IPS-NIHi7 (cell line): Measurements from ENCODE around the gene FCGR3B.
"Not testable (repeated sequence)": the region's sequence is repeated elsewhere in the genome, so short reads cannot be mapped to it uniquely, and the experiment has no call there.

Source experiments
- DNase-seq: peaks from one replicate; pipeline ENCODE4 v3.0.0; 2012; ENCODE audit warnings: mixed read lengths; ENCODE audit errors: extremely low spot score

FCGR3B gene

DNA sequence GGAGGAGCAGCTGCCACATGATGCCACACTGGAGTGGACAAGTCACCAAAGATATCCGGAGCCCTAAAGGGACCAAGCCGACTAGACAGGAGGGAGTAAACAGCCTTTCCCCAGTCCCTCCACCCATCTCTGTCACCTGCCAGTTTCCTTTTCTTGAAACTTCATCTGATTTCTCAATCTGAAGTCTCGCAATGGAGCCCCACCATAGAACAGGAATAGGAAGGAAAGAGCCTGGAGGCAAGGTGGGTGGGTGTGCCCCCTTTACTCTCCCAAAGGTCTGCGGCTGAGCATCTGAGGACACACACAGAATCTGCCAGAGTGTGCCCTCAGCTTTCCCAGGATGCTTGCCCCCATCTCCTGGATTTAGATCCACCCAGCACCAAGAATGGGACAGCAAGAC, at the start of gene FCGR3B:
Gene FCGR3B (minus strand): TSS at position 101 of the 400 bp plus-strand sequence. CDS start 82 bp downstream, at position 19.
- no peak for DNase-seq

DNA sequence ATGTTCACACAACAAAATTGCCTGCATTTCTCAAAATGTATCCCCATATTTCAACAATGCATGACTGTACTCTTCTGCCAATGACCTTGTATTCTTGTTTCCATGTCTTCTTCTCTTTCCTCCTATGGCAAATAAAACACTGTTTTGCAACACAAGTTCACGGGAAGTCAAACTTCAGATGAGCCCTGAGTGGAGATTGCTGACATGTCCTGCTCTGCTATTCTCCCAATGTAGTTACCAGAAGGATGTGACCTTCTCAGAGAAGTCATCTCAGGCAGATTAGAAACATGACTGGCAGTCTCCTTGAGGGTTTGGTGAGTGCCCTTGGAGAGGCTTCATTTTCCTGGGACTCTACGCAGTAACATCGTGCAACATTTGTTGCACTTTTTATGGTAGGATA, 47.5 kb upstream of the FCGR3B start:
- DNase-seq: no peak

DNA sequence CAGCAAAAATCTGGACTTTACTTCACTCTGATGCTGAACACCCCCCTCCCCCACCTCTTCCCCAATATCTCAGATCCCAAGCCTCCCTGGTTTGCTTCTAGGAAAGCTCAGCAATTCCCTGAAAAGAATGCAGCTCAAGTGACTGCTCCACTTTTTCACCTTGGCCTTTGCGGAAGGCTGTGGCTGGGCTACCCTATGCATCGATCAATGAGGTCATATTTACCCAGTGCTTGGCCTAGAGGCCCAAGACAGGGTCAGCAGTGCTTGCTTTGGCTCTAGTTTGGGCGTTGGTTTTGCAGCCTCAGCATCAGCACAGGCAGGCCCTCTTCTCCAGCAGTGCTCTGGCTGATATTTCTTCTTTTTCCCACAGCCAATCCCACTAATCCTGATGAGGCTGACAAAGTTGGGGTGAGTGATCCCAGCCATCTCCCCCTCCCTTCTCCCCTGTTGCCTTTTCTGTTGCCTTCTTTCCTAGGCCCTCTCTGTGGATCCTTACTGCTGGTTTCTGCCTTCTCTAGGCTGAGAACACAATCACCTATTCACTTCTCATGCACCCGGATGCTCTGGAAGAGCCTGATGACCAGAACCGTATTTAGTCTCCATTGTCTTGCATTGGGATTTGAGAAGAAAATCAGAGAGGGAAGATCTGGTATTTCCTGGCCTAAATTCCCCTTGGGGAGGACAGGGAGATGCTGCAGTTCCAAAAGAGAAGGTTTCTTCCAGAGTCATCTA, 46.1 kb upstream of the FCGR3B start:
- DNase-seq: no peak

DNA sequence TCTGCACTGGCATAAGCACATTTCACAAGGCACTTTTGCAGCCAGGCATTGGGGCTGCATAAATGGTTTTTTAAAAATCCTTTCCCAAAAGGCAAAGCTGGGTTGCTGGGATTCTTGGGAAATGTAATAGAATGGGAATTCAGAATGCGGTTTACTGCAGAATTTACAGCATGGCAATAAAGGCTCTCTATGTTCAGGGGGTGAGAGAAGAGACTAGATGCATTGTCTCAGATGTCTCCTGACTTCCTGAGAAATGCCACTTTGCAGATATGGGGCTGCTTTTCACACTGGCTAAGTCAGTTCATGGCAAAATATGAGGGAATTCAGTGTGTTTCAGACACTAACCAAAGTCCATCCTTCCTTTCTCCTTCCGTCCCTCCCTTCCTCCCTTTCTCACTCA, 45.5 kb upstream of the FCGR3B start:
- no peak for DNase-seq

DNA sequence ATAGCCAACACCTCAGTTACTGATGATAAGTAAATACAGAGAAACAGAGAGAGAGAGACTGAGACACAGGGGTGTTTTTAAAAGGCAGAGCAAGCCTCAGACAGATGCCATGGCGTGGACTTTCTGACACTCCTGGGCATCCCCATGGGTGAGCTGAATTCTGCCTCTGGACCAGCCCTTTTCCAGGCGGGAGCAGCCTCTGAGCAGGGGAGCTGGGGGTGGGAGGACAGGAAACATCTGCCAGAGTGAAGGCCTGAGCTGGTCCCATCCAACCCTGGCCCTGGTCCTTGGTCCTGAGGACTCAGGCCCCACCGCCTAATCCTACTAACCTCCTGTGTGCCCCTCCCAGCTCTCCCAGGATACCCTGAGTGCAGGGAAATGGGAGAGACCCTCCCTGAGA, 43.9 kb upstream of the FCGR3B start:
- not testable (repeated sequence) for DNase-seq

DNA sequence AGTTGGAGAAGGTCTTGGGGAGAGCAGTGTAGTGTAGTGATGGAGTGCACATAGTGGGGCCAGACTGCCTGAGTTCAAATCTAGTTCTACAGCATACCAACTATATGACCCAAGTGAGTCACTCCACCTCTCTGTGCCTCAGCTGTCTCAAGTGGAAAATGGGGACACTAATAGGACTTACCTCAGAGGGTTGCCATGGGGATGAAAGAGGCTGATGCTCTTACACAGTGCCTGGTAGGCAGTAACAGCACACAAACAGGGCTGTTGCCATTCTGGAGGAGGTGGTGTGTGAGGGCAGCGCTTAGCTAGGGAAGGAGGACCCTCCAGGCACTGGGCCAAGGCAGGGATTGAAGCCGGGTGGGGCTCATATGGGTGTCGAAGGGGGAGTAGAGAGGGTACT, 43.5 kb upstream of the FCGR3B start:
- not testable (repeated sequence) for DNase-seq

DNA sequence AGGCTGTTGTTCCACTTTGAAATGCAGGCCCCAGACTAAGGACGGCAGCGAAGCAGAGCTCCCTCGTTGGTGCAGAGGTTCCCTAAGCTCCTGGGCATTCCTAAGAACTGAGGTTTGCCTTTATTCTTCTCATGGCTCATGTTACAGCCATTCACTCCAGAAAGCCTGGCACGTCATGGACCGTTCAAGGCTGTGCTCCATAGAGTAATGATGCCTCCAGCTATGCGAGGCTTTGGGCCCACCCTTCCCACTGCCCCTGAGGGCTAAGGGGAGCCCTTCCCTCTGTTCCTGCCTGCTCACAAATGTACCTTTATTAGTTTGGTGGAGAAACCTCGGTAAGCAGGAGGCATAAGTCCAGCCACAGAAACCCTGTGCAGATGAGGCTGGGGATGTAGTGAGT, 42.5 kb upstream of the FCGR3B start:
- DNase-seq: not testable (repeated sequence)

DNA sequence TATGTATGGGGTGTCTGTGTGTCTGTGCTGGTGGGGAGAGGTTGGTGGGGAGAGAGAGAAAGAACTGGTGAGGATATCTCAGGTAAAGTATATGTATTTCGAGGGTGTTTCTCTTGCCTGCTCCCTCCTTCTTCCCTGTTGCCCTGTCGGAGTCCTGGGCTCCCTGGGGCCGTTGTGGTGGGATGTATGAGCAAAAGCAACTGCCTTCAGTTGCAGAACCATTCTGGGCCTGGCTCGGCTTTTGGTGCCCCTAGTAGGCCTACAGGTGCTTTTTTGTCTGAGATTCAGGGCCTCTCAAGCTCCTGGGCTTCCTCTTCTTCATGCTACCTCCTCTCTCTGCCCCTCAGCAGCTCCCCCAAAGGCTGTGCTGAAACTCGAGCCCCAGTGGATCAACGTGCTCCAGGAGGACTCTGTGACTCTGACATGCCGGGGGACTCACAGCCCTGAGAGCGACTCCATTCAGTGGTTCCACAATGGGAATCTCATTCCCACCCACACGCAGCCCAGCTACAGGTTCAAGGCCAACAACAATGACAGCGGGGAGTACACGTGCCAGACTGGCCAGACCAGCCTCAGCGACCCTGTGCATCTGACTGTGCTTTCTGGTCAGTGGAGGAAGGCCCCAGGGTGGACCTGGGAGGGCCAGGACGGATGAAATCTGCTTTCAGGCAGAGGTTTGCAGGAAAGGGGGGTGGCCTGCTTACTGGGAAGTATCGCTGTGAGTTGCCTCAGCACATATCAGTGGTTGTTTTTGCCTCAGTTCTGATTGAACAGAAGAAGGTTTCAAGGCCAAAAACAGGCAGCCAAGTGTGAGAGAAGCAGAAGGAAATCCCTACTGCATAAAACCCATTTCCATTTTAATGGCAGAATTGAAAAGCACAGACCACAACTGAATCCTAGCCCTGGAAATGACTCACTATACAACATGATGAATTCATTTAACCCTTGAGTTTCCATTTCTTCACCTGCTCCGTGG, 40.4 kb upstream of the FCGR3B start:
- not testable (repeated sequence) for DNase-seq

DNA sequence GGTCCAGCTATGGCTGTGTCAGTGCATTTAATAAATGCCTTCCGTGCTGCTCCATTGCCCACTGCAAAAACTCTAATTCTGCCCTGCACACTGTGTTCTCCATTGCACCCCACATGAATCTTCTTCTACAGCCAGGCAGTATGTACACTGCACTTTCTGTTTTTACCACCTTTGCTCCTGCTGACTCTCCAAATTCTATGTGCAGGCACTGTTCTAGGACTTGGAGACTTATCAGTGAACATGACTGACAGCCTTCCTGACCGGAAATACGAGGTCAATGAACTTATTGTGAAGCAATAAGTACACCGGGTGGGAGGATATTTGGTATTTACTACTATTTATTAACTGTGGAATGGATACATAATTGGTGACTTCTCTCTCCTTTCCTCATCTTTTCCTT, 33.7 kb upstream of the FCGR3B start:
- DNase-seq: not testable (repeated sequence)

DNA sequence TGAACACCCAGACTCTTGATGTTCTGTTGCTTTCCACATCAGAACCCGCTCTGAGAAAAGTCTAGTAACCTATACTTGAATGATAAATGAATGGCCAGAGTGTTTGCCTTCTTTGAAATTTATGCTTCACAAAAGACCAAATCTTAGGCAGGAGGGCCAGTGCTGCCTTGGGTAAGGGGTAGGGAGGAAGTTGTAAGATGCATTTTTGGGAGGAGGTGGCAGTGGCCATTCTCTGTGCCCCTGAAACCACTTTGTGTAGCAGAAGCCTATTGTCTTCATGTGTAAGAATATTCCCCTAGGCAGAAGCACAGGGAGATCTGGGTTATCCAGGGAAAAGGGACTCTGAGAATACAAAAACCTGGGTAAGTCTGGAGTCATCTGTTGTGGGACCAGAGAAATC, 32.6 kb upstream of the FCGR3B start:
- DNase-seq: not testable (repeated sequence)

DNA sequence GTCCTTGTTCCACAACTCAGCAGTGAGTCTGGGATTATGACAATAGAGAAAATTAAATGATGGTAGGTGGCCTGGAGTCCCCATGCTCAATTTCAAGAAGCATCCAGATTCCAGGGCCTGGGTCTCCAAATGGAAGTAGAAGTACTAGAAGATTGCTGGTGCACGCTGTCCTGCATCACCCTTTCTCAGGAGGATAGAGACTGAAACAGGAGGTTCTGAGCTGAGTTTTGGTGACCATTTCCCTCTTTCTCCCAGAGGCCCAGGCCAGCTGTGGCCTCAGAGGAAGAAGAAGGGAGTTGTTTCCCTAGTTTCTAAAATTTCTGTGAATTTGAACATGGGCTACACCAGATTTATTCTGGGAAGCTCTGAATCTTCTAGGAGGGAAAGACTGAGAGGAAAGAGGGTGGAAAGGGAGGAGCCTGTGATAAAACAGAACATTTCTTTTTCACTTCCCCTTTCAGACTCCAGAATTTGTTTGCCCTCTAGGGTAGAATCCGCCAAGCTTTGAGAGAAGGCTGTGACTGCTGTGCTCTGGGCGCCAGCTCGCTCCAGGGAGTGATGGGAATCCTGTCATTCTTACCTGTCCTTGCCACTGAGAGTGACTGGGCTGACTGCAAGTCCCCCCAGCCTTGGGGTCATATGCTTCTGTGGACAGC, 31.8 kb upstream of the FCGR3B start, which contains the start of gene FCGR2B:
Gene FCGR2B (plus strand): TSS at position 460 of the 656 bp plus-strand sequence. CDS start 99 bp downstream, at position 559.
- DNase-seq: not testable (repeated sequence)

DNA sequence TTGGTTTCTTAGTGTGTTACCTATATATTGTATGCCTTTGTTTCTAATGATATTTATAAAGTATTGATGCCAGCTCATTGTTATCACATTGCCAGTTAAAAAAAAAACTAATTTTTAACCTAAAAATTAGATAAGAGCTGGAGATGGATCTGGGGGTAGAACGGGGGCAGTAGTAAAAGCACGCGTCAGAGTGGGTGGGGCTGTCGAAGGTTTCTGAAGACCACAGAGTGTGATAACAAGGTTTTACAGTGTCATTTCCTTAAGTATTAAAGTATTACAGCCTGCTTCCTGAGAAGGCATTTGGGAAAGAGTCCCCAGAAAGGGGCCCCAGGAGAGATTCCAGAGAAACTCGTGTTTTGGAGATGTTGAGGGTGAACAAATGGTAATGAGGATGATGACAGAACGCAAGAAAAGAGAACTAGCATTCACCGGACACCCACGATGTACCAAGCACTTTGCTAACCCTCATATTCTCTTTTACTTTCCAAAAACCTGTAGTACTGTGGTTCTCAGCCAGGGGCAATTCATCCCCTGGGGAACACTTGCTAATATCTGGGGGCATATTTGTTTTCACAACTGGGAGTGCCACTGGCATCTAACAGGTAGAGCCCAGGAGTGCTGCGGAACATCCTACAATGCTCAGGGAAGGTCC, 30.8 kb upstream of the FCGR3B start:
- DNase-seq: not testable (repeated sequence)

DNA sequence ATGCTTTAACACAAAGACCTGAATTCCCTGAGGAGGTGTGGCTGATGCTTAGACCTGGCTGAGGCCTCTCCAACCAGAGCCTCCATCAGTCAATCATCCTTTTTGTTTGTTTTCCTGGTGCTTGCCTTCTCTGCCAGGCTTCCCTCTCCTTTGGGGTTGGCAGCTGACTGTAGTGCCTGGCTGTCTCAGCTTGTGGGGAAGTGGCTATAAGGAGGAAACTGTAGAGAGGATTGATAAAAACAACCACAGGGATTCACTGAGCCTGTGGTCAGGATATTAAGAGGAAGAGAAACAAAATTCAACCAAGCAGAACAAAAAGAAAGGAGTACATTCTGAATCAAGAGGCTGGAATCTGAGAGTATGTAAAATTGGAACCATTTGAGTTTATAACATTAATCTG, 27.5 kb upstream of the FCGR3B start:
- not testable (repeated sequence) for DNase-seq

DNA sequence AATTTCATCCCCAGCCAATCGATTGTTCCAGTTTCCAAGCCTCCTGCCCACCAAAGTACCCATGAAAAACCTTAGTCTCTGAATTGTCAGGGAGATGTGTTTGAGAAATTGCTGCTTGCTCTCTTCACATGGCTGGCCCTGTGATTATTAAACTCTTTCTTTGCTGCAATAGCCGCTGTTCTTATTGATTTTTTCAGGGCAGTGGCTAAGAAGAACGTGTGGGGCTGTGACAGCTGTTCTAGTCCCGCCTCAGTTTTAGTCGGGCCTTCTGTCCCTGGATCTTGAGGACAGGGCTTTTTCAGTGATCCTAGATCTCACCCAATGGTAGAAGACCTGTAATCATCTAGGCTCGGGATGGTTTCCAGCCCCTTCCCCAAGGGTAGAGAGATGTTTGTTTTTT, 23.0 kb upstream of the FCGR3B start:
- not testable (repeated sequence) for DNase-seq

DNA sequence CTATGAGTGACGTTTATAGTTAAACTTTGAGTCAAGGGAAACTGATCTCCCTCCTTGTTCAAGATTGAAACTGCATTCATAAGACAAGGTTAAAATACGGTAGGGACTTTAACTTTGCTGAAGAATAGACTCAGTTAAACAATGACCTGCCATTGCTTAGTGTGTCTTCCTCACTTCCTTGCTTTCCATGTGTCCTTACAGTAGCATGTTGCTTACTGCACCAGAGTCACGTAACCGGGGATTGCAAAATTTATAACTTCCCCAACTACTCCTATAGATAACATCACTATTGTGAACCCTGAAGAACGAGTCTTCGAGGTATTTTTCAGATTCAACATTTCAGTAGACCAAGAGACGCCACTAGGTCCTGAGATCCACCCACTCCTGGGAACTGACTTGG, 22.6 kb upstream of the FCGR3B start:
- not testable (repeated sequence) for DNase-seq

DNA sequence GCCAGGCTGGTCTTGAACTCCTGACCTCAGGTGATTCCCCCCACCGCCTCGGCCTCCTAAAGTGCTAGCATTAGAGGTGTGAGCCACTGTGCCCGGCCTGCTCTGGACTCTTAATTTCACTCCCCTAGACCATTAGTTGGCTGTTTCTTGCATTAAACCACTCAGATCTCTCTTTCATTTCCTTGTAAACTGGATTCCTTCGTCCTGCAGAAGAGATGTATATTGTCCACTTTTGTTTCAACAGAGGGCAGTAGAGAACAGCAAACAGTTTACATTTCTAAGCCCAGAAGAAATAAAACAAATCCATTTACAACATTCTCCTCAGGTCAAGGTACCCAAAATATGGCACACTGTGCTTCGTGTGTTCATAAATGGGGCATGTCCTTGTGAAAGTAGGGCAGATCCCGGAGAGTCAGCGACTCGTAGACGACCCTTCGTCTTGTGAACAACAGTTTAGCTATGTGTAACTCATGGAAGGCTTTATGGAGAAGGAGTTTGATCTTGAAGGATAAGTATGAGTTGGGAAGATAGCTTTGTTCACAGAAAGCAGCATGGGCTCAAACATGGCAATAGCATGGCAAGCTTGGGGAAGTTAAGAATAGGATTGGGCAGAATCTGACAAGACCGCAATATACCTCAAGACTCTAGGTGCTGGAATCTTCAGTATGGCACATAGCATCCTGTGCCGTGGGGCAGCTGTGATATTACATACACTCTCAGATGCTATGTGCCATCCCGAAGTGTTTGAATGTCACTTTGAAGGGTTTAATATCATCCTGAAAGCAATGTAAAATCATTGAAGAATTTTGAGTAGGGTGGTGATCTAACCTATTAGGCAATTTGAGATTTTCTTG, 16.8 kb upstream of the FCGR3B start:
- DNase-seq: not testable (repeated sequence)

DNA sequence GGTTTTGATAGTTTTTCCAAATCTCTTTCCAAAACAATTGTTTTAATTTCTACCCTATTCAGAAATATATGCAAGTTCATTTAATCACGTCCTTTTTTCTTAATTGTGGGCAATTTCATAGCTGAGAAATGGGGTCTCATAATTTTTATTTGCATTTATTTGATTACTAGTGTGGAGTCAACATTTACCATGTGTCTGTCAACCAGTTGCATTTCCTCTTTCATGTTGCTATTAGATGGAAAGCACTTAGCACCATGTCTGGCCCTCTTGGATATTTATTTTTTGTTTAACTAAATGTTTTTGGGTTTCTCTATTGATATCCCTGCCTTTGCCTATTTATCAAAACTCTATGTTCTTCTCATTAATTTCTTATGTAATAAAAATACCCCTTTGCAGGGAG, 13.9 kb upstream of the FCGR3B start:
- not testable (repeated sequence) for DNase-seq

DNA sequence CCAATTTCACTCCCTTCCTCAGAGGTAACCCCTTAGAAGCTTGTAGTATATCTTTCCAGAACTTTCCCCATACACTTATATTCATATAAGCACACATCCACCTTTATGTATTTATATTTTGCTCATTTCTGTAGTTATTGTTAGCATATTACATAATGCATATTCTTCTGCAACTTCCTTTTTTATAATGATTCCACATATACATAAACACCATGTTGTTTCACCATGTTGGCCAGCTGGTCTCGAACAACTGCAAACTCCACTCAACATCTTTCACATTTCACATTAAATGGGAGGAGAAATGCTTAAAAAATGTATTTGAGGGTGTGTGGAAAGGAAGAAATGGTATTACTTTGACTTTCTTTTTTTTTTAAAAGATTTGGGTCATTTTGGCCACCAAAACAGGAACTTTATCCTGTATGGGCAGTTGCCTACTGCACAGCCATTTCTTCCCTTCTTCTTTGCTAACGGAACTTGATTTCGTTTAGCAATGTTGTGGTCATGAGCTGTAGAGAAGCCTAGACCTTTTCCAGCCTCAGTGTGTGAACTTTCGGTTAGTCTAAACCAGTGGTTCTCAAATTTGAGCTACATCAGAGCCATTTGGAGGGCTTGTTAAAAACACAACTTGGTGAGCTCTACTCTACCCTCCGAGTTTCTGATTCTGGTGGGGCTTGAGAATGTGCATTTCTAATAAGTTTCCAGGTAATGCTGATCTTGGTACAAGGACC, 12.7 kb upstream of the FCGR3B start:
- DNase-seq: not testable (repeated sequence)

DNA sequence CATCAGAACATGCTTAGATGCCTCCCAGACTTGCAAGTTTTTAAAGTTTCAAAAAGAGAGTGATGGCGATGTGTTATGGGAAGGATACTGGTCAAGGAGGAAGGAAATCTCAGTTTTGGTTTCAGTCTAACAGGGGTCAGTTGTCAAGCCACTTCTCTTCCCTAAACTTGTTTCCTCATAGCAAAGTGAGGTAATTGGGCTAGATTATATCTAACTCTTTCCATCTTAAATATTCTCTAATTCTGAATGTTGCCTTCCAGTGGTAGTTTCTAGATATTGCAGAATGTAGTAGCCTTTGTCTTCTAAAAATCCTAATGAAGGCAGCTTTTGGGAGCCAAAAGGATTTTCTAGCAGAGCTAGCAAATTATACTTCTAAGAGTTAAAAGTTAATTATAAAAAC, 11.7 kb upstream of the FCGR3B start:
- not testable (repeated sequence) for DNase-seq

DNA sequence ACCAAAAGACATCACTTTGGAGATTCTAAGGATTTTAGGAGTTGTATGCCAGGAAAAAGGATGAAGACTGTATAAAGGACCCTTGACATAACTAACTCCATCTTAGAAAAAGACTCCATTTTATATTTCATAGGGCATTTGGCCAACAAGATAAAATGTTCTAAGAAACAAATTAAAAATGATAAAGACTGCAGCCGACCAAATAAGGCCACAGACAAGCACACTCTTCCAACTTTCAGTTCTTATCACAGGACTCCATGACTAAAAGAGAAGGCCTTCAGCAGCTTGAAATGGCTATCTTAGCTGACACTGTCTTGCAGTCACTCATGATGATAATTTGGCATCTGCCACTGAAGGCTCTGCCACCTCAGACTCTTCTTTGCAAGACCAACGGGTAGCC, 8.2 kb upstream of the FCGR3B start:
- DNase-seq: not testable (repeated sequence)
